LNCAP (cell line): ENCODE measurements around the gene PMAIP1.

ENCODE experiments used
- CTCF ChIP-seq: fragments of 450-650 bp; IDR thresholded peaks from 2 replicates; pipeline ENCODE4 v1.5.1; 2017; ENCODE audit warnings: mild to moderate bottlenecking

The PMAIP1 gene

GRCh38 chr18:59952283-59953007 is 52.6 kb downstream of the PMAIP1 start:
- TF ChIP-seq CTCF: no peak
